SK-N-SH (cell line): ENCODE measurements around the gene ECI1. TPM values are rescaled to one million over a fixed set of nuclear protein-coding genes. Genes with fewer than 3 reads are reported as not detected.

Experiments
- CTCF ChIA-PET: fragments of 300-600, 350-600 bp; formaldehyde crosslinking; extraction: SDS; loops from one replicate; lab custom pipeline; 2021; lab: Yijun Ruan, JAX
- POLR2A ChIA-PET: fragments of 350-600 bp; sonication (Branson Sonifier 250); formaldehyde crosslinking; extraction: SDS; loops from one replicate; lab custom pipeline; 2020; ENCODE audit warnings: antibody characterized with exemption, inconsistent platforms; lab: Yijun Ruan, JAX
- DNase-seq: peaks from one replicate; pipeline ENCODE4 v3.0.0; 2012
- H2AFZ ChIP-seq: fragments of 200-600 bp; sonication (generic); 2 replicates; pipeline ENCODE4 v1.8.1; 2016; ENCODE audit warnings: antibody characterized with exemption, mild to moderate bottlenecking, low read depth
- H3F3A ChIP-seq: fragments of 200-600 bp; sonication (generic); replicated peaks from 2 replicates; pipeline ENCODE3; 2016; ENCODE audit warnings: antibody characterized with exemption, mild to moderate bottlenecking; ENCODE audit not compliant: insufficient read depth
- H3K27ac ChIP-seq, 2 experiments: fragments of 200-500 bp in 1 of 2; fragments of 200-600 bp in 1 of 2; sonication (Bioruptor generic) in 1 of 2; sonication (generic), shearing (Covaris generic) in 1 of 2; 2 replicates each; pipeline versions ENCODE4 v1.5.1 to v1.6.1; 2014 to 2016; ENCODE audit warnings: low read depth in 2 of 2, inconsistent platforms in 1 of 2, low read length in 1 of 2, mild to moderate bottlenecking in 1 of 2, mixed read lengths in 1 of 2
- H3K27me3 ChIP-seq: fragments of 200-600 bp; sonication (generic), shearing (Covaris generic); 2 replicates; pipeline ENCODE4 v1.6.1; 2016; ENCODE audit warnings: mixed run types; ENCODE audit not compliant: insufficient read depth
- H3K36me3 ChIP-seq, 2 experiments: fragments of 200-500 bp in 1 of 2; fragments of 200-600 bp in 1 of 2; sonication (Bioruptor generic) in 1 of 2; sonication (generic) in 1 of 2; replicated peaks in 1 of 2; 2 replicates each; pipeline versions ENCODE3 to v1.5.1; 2014 to 2016; ENCODE audit warnings: low read length in 1 of 2, mild to moderate bottlenecking in 1 of 2; ENCODE audit not compliant: insufficient read depth in 2 of 2, control insufficient read depth in 1 of 2
- H3K4me1 ChIP-seq, 2 experiments: fragments of 200-500 bp in 1 of 2; fragments of 200-600 bp in 1 of 2; sonication (Bioruptor generic) in 1 of 2; sonication (generic), shearing (Covaris generic) in 1 of 2; 2 replicates each; pipeline versions ENCODE4 v1.5.1 to v1.6.1; 2014 to 2016; ENCODE audit warnings: low read depth in 1 of 2, low read length in 1 of 2, mixed run types in 1 of 2; ENCODE audit not compliant: insufficient read depth in 2 of 2, control insufficient read depth in 1 of 2
- H3K4me2 ChIP-seq: fragments of 200-600 bp; sonication (generic), shearing (Covaris generic); 2 replicates; pipeline ENCODE4 v1.6.1; 2017; ENCODE audit warnings: mixed run types
- H3K4me3 ChIP-seq, 2 experiments: fragments of 200-500 bp in 1 of 2; fragments of 200-600 bp in 1 of 2; sonication (Bioruptor generic) in 1 of 2; sonication (generic), shearing (Covaris generic) in 1 of 2; 2 replicates each; pipeline versions ENCODE4 v1.5.1 to v1.8.1; 2014 to 2016; ENCODE audit warnings: low read depth in 2 of 2, inconsistent platforms in 1 of 2, low read length in 1 of 2, mild to moderate bottlenecking in 1 of 2, mixed read lengths in 1 of 2, moderate library complexity in 1 of 2
- H3K79me2 ChIP-seq: fragments of 200-600 bp; sonication (generic); 2 replicates; pipeline ENCODE4 v1.8.1; 2017; ENCODE audit warnings: mild to moderate bottlenecking; ENCODE audit not compliant: insufficient read depth
- H3K9ac ChIP-seq: fragments of 200-600 bp; sonication (generic); 2 replicates; pipeline ENCODE4 v1.6.1; 2017; ENCODE audit warnings: mixed run types
- H3K9me2 ChIP-seq: fragments of 200-600 bp; sonication (generic); 2 replicates; pipeline ENCODE4 v1.6.1; 2017; ENCODE audit warnings: mixed run types
- H3K9me3 ChIP-seq: fragments of 200-600 bp; sonication (generic); 2 replicates; pipeline ENCODE4 v1.6.1; 2017; ENCODE audit warnings: mixed run types, mild to moderate bottlenecking, moderate library complexity
- H4K20me1 ChIP-seq: fragments of 200-600 bp; sonication (generic); 2 replicates; pipeline ENCODE4 v1.6.1; 2017; ENCODE audit warnings: mild to moderate bottlenecking, mixed run types; ENCODE audit not compliant: insufficient read depth
- ELF1 ChIP-seq: IDR thresholded peaks from 2 replicates; pipeline ENCODE4 v1.4.0; 2012
- EP300 ChIP-seq, 2 experiments: IDR thresholded peaks; 2 replicates each; pipeline versions ENCODE4 v1.4.0 to v1.6.1; 2012; ENCODE audit warnings: borderline replicate concordance in 1 of 2, low read depth in 1 of 2, low read length in 1 of 2
- EZH2phosphoT487 ChIP-seq: fragments of 200-600 bp; sonication (generic); IDR thresholded peaks from 2 replicates; pipeline ENCODE4 v1.6.1; 2017; ENCODE audit warnings: low read depth, mixed run types, mild to moderate bottlenecking, antibody characterized with exemption, moderate library complexity, borderline replicate concordance
- FOXM1 ChIP-seq: IDR thresholded peaks from 2 replicates; pipeline ENCODE4 v1.4.0; 2012; ENCODE audit warnings: low read depth, mild to moderate bottlenecking
- GABPA ChIP-seq: IDR thresholded peaks from 2 replicates; pipeline ENCODE4 v1.4.0; 2012; ENCODE audit warnings: low read depth, mild to moderate bottlenecking
- JUND ChIP-seq: IDR thresholded peaks from 2 replicates; pipeline ENCODE4 v1.4.0; 2012
- MXI1 ChIP-seq: IDR thresholded peaks from 2 replicates; pipeline ENCODE4 v1.6.1; 2012; ENCODE audit warnings: mild to moderate bottlenecking, low read depth, low read length, improper control_type of control experiment
- POLR2AphosphoS5 ChIP-seq: IDR thresholded peaks from 2 replicates; pipeline ENCODE4 v1.6.1; 2012; ENCODE audit warnings: low read depth, low read length
- RAD21 ChIP-seq: IDR thresholded peaks from 2 replicates; pipeline ENCODE4 v1.6.1; 2012; ENCODE audit warnings: mild to moderate bottlenecking, low read length
- RCOR1 ChIP-seq: fragments of 150-350 bp; IDR thresholded peaks from 2 replicates; pipeline ENCODE4 v1.6.1; 2017; ENCODE audit warnings: antibody characterized with exemption, low read length
- TCF12 ChIP-seq: IDR thresholded peaks from 2 replicates; pipeline ENCODE4 v1.4.0; 2012
- WGBS: methylation state at CpG from one replicate; pipeline ENCODE4 v1.1.6; 2017; ENCODE audit warnings: low lambda C conversion rate; 5-methylcytosine and 5-hydroxymethylcytosine counted together
- polyA plus RNA-seq, 3 experiments: library from polyadenylated mRNA; depleted of rRNA; stranded (reverse); fragments of >200 nt; gene quantifications; 2 replicates each; pipeline ENCODE4 v1.2.3, GENCODE V29; 2012
- TF ChIP-seq, protein P1 (sequence below): IDR thresholded peaks from 2 replicates; pipeline ENCODE4 v1.4.0; 2012; ENCODE audit warnings: low read depth, borderline replicate concordance

ECI1 gene
- polyA plus RNA-seq, 1 of the 3 experiments (the other 2 are of a cell fraction) = 61.8 TPM

GRCh38 chr16:2238150-2238837 lies 13.1 kb downstream of the ECI1 start:
- Histone ChIP-seq H3K36me3 (peaks cover 8 to 38% of the 10 kb centered on the region in 2 experiments), H3K9ac (no peak overlapping the region), H3K4me2 (no peak overlapping the region), H3K4me3 (no peak overlapping the region), H3K27ac (no peak overlapping the region), H3K9me2 (no peaks in the 10 kb centered on the region), H4K20me1 (no peaks in the 10 kb centered on the region), H3K4me1 (peaks cover 0 to 3% of the 10 kb centered on the region in 2 experiments; a peak in 1 of 4 replicates), H3F3A (peaks cover 10% of the 10 kb centered on the region), H2AFZ (no peak overlapping the region), H3K79me2 (no peaks in the 10 kb centered on the region), H3K9me3 (no peaks in the 10 kb centered on the region), H3K27me3 (no peaks in the 10 kb centered on the region)
- 88% methylated on average over 5 of the region's 18 CpGs for WGBS
- TF ChIP-seq RAD21 (no peak), POLR2AphosphoS5 (peak; percentile 5; the same call in 1 of the 2 replicates)
- peak; percentile 42 for DNase-seq
- ChIA-PET CTCF (interaction anchor here (0.9 to 1.2 kb wide), 2 partner anchors 13 to 235 kb away, joined by 5 read pairs; partner anchors contain the start of gene ECI1), POLR2A (interaction anchor here (1.0 to 1.9 kb wide), 2 partner anchors 8 to 13 kb away, joined by 3 to 5 read pairs; partner anchors contain the start of gene ECI1)

DNA sequence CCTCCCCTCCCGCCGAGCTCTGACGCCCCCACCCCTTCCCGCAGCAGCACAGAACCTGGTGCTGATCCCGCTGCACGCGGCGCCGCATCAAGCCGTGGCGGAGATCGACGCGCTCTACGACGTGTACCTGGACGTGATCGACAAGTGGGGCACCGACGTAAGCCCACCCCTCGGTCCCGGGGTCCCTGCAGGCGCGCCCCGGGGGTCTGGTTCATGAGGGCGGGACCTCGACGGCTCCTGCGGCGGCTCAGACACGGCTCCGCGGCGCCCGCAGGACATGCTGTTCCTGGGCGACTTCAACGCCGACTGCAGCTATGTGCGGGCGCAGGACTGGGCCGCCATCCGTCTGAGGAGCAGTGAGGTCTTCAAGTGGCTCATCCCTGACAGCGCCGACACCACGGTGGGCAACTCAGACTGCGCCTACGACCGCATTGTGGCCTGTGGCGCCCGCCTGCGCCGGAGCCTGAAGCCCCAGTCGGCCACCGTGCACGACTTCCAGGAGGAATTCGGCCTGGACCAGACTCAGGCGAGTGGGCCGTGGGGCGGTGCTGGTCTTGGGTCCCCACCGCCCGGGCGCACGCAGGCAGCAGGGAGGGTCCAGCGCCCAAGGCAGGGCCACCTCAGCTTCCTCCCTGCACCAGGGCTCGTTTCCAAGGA lies 13.8 kb downstream of the ECI1 start:
- Histone ChIP-seq H3K36me3 (peaks cover 5 to 39% of the 10 kb centered on the region in 2 experiments), H2AFZ (no peak overlapping the region), H3K9me2 (no peaks in the 10 kb centered on the region), H3K4me1 (peaks cover 0 to 3% of the 10 kb centered on the region in 2 experiments; a peak in 1 of 4 replicates), H3K9ac (no peak overlapping the region), H4K20me1 (no peaks in the 10 kb centered on the region), H3K9me3 (no peaks in the 10 kb centered on the region), H3F3A (peaks cover 10% of the 10 kb centered on the region), H3K4me2 (no peak overlapping the region), H3K27me3 (no peaks in the 10 kb centered on the region), H3K27ac (no peak overlapping the region), H3K4me3 (no peak overlapping the region), H3K79me2 (no peaks in the 10 kb centered on the region)
- ChIA-PET CTCF (no interaction called here), POLR2A (interaction anchor here (1.9 kb wide), 1 partner anchor 14 kb away, joined by 5 read pairs; the partner anchor contains the start of gene ECI1)
- DNase-seq = peak; percentile 38
- TF ChIP-seq RAD21 (no peak), JUND (no peak), FOXM1 (no peak), ELF1 (no peak), RCOR1 (no peak)
- WGBS = 93% methylated on average over 39 of the region's 65 CpGs

DNA sequence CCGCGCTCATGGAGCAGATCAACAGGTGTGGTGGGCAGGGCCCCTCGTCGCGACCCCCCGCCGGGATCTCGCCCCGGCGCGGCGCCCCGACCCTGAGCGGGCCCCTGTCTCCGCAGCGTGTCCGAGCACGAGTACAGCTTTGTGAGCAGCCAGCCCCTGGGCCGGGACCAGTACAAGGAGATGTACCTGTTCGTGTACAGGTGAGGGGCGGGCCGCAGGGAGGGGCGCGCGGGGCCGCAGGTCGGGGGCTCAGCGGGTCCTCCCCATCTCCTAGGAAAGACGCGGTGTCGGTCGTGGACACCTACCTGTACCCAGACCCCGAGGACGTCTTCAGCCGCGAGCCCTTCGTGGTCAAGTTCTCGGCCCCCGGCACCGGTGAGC lies 14.3 kb downstream of the ECI1 start:
- no peak overlapping the region for H3K27ac ChIP-seq
- no peaks in the 10 kb centered on the region for H3K9me3 ChIP-seq
- H3K4me1 ChIP-seq = peaks cover 0 to 3% of the 10 kb centered on the region in 2 experiments; a peak in 1 of 4 replicates
- no peak for TF ChIP-seq MXI1
- no peak for TF ChIP-seq EP300 (IDR thresholded peaks at IDR 0.05; ENCODE audit: borderline replicate concordance in 1 of 2, low read depth in 1 of 2, low read length in 1 of 2)
- no peak for TF ChIP-seq EZH2phosphoT487
- no peak for TF ChIP-seq GABPA
- no peak for TF ChIP-seq TCF12
- TF ChIP-seq, protein P1, sequence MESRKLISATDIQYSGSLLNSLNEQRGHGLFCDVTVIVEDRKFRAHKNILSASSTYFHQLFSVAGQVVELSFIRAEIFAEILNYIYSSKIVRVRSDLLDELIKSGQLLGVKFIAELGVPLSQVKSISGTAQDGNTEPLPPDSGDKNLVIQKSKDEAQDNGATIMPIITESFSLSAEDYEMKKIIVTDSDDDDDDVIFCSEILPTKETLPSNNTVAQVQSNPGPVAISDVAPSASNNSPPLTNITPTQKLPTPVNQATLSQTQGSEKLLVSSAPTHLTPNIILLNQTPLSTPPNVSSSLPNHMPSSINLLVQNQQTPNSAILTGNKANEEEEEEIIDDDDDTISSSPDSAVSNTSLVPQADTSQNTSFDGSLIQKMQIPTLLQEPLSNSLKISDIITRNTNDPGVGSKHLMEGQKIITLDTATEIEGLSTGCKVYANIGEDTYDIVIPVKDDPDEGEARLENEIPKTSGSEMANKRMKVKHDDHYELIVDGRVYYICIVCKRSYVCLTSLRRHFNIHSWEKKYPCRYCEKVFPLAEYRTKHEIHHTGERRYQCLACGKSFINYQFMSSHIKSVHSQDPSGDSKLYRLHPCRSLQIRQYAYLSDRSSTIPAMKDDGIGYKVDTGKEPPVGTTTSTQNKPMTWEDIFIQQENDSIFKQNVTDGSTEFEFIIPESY = no peak
- TF ChIP-seq, all 33 proteins: peak for 0
- no peak overlapping the region for H3K9ac ChIP-seq
- ChIA-PET POLR2A (interaction anchor here (1.9 kb wide), 1 partner anchor 14 kb away, joined by 5 read pairs; the partner anchor contains the start of gene ECI1), CTCF (no interaction called here)
- WGBS = 88% methylated on average over 19 of the region's 40 CpGs
- H3K4me3 ChIP-seq = no peak overlapping the region; a peak in 1 of 4 replicates
- H3K36me3 ChIP-seq = peaks cover 0 to 39% of the 10 kb centered on the region in 2 experiments
- H3K9me2 ChIP-seq = no peaks in the 10 kb centered on the region
- peaks cover 10% of the 10 kb centered on the region for H3F3A ChIP-seq
- H3K4me2 ChIP-seq = no peak overlapping the region
- no peak overlapping the region for H2AFZ ChIP-seq
- no peaks in the 10 kb centered on the region for H3K79me2 ChIP-seq
- DNase-seq = no peak
- H3K27me3 ChIP-seq = no peaks in the 10 kb centered on the region
- no peaks in the 10 kb centered on the region for H4K20me1 ChIP-seq
